ENCODE measurements around the gene ZBTB11. TPM values are rescaled to one million over a fixed set of nuclear protein-coding genes. Genes with fewer than 3 reads are reported as not detected.

Gene ZBTB11
- total RNA-seq, 1 experiment from 2014 or later, result 20.4 TPM

DNA sequence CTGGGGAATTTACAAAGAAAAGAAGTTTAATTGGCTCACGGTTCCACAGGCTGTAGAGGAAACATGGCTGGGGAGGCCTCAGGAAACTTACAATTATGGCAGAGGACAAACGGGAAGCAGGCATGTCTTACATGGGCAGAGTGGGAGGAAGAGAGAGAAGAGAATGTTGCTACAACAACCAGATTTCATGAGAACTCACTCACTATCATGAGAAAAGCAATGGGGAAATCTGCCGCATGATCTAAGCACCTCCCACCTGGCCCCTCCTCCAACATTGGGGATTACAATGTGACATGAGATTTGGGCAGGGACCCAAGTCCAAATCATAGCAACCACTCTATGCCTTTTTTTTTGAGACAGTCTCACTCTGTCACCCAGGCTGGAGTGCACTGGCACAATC, 74.2 kb downstream of the ZBTB11 start:
- ATAC-seq (no peak), DNase-seq (ENCODE audit: low read depth, low spot score) (no peak)
- Histone ChIP-seq H3K4me1 (ENCODE audit: control insufficient read depth in 1 of 2, insufficient read depth in 2 of 2, low read length in 2 of 2) (peaks cover 0 to 10% of the 10 kb centered on the region in 2 experiments; a peak in 2 of 4 replicates), H3K36me3 (ENCODE audit: control insufficient read depth in 1 of 2, insufficient read depth in 2 of 2, low read length in 2 of 2) (no peaks in the 10 kb centered on the region), H3K79me2 (ENCODE audit: insufficient read depth, low read length) (no peaks in the 10 kb centered on the region), H3K4me3 (replicated peaks in 1 of 2; ENCODE audit: low read depth in 1 of 2, low read length in 2 of 2) (no peak overlapping the region), H3K27ac (ENCODE audit: low read depth, low read length) (no peak overlapping the region), H3K9ac (ENCODE audit: low read length) (no peak overlapping the region), H3K9me3 (ENCODE audit: control insufficient read depth in 1 of 2, insufficient read depth in 1 of 2, low read depth in 1 of 2, low read length in 2 of 2) (no peaks in the 10 kb centered on the region), H2AFZ (ENCODE audit: low read depth, low read length, poor library complexity, severe bottlenecking) (no peak overlapping the region), H3K9me2 (ENCODE audit: insufficient read depth) (no peaks in the 10 kb centered on the region), H3K27me3 (ENCODE audit: insufficient read depth, low read length) (no peaks in the 10 kb centered on the region), H3K4me2 (ENCODE audit: low read length) (no peak overlapping the region), H4K20me1 (ENCODE audit: insufficient read depth) (no peaks in the 10 kb centered on the region)
- ChIA-PET CTCF (no interaction called here), POLR2A (no interaction called here), RAD21 (ENCODE audit: low non-redundant PET in 1 of 2, low total read pairs in 2 of 2, uncharacterized antibody in 2 of 2, unreplicated experiment in 2 of 2) (no interaction called here)
- no TSS peak for BruUV-seq (replicated peaks)
- no peak for TF ChIP-seq ZFX (IDR thresholded peaks at IDR 0.05)
- TF ChIP-seq ELF1 (IDR thresholded peaks at IDR 0.05; ENCODE audit: borderline replicate concordance, low read depth), result no peak
- no peak for TF ChIP-seq EZH2phosphoT487 (IDR thresholded peaks at IDR 0.05; ENCODE audit: borderline replicate concordance)
- no peak for TF ChIP-seq SIN3A (IDR thresholded peaks at IDR 0.05; ENCODE audit: low read depth)
- TF ChIP-seq, protein P1, sequence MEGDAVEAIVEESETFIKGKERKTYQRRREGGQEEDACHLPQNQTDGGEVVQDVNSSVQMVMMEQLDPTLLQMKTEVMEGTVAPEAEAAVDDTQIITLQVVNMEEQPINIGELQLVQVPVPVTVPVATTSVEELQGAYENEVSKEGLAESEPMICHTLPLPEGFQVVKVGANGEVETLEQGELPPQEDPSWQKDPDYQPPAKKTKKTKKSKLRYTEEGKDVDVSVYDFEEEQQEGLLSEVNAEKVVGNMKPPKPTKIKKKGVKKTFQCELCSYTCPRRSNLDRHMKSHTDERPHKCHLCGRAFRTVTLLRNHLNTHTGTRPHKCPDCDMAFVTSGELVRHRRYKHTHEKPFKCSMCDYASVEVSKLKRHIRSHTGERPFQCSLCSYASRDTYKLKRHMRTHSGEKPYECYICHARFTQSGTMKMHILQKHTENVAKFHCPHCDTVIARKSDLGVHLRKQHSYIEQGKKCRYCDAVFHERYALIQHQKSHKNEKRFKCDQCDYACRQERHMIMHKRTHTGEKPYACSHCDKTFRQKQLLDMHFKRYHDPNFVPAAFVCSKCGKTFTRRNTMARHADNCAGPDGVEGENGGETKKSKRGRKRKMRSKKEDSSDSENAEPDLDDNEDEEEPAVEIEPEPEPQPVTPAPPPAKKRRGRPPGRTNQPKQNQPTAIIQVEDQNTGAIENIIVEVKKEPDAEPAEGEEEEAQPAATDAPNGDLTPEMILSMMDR (IDR thresholded peaks at IDR 0.05 in 2 of 3, conservative IDR thresholded peaks at IDR 0.05 in 1 of 3; ENCODE audit: borderline replicate concordance in 1 of 3, insufficient read depth in 1 of 3, low read depth in 2 of 3, low read length in 2 of 3), result no peak
- TF ChIP-seq EZH2 (IDR thresholded peaks at IDR 0.05), result no peak
- TF ChIP-seq SRF (IDR thresholded peaks at IDR 0.05; ENCODE audit: low read depth), result no peak
- TF ChIP-seq, protein P2, sequence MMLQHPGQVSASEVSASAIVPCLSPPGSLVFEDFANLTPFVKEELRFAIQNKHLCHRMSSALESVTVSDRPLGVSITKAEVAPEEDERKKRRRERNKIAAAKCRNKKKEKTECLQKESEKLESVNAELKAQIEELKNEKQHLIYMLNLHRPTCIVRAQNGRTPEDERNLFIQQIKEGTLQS (IDR thresholded peaks at IDR 0.05), result no peak
- TF ChIP-seq, protein P3, sequence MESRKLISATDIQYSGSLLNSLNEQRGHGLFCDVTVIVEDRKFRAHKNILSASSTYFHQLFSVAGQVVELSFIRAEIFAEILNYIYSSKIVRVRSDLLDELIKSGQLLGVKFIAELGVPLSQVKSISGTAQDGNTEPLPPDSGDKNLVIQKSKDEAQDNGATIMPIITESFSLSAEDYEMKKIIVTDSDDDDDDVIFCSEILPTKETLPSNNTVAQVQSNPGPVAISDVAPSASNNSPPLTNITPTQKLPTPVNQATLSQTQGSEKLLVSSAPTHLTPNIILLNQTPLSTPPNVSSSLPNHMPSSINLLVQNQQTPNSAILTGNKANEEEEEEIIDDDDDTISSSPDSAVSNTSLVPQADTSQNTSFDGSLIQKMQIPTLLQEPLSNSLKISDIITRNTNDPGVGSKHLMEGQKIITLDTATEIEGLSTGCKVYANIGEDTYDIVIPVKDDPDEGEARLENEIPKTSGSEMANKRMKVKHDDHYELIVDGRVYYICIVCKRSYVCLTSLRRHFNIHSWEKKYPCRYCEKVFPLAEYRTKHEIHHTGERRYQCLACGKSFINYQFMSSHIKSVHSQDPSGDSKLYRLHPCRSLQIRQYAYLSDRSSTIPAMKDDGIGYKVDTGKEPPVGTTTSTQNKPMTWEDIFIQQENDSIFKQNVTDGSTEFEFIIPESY (IDR thresholded peaks at IDR 0.05; ENCODE audit: extremely low read depth, insufficient replicate concordance, low read length), result no peak
- no peak for TF ChIP-seq FOSL1 (IDR thresholded peaks at IDR 0.05; ENCODE audit: low read depth)
- TF ChIP-seq, protein P4, sequence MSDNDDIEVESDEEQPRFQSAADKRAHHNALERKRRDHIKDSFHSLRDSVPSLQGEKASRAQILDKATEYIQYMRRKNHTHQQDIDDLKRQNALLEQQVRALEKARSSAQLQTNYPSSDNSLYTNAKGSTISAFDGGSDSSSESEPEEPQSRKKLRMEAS (IDR thresholded peaks at IDR 0.05), result no peak
- no peak for TF ChIP-seq YY1 (IDR thresholded peaks at IDR 0.05; ENCODE audit: extremely low read depth, insufficient replicate concordance, low read depth, low read length)
- no peak for TF ChIP-seq CBX3 (IDR thresholded peaks at IDR 0.05; ENCODE audit: low read depth)
- TF ChIP-seq POLR2A (IDR thresholded peaks at IDR 0.05; ENCODE audit: borderline replicate concordance, extremely low read depth, insufficient read depth, insufficient read length), result no peak
- no peak for TF ChIP-seq CEBPB (IDR thresholded peaks at IDR 0.05; ENCODE audit: low read depth)
- TF ChIP-seq, protein P5, sequence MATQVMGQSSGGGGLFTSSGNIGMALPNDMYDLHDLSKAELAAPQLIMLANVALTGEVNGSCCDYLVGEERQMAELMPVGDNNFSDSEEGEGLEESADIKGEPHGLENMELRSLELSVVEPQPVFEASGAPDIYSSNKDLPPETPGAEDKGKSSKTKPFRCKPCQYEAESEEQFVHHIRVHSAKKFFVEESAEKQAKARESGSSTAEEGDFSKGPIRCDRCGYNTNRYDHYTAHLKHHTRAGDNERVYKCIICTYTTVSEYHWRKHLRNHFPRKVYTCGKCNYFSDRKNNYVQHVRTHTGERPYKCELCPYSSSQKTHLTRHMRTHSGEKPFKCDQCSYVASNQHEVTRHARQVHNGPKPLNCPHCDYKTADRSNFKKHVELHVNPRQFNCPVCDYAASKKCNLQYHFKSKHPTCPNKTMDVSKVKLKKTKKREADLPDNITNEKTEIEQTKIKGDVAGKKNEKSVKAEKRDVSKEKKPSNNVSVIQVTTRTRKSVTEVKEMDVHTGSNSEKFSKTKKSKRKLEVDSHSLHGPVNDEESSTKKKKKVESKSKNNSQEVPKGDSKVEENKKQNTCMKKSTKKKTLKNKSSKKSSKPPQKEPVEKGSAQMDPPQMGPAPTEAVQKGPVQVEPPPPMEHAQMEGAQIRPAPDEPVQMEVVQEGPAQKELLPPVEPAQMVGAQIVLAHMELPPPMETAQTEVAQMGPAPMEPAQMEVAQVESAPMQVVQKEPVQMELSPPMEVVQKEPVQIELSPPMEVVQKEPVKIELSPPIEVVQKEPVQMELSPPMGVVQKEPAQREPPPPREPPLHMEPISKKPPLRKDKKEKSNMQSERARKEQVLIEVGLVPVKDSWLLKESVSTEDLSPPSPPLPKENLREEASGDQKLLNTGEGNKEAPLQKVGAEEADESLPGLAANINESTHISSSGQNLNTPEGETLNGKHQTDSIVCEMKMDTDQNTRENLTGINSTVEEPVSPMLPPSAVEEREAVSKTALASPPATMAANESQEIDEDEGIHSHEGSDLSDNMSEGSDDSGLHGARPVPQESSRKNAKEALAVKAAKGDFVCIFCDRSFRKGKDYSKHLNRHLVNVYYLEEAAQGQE (IDR thresholded peaks at IDR 0.05; ENCODE audit: low read depth), result no peak
- intact Hi-C loops (cut with micrococcal nuclease), result no loop called here
